22Rv1 (cell line): ENCODE measurements around the gene SPAG17.

Experiments used
- H3K27ac ChIP-seq: fragments of 450-650 bp; 2 replicates; pipeline ENCODE4 v1.5.1; 2017
- CTCF ChIP-seq: fragments of 450-650 bp; IDR thresholded peaks from 2 replicates; pipeline ENCODE4 v1.5.1; 2017; ENCODE audit warnings: mild to moderate bottlenecking
- ZFX ChIP-seq: fragments of 450-650 bp; IDR thresholded peaks from 2 replicates; pipeline ENCODE4 v1.6.1; 2017; ENCODE audit warnings: antibody characterized with exemption, borderline replicate concordance

SPAG17 gene

DNA sequence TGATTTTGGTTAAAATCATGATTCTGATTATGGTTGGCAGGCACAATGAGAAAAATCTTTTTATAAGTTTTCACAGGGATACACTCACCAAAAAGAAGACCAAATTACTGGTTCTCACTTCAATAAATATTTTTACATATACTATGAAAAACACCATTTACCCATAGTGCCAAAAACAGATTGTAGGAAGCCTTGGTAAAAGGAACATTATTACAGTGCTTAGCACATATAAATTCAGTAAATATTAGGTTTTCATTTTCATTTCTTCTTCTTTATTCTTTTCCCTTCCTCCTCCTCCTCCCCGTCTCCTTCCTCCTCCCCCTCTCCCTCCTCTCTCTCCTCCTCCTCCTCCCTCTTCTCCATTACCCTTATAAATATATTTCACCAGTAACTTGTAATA is 15.8 kb upstream of the SPAG17 start:
- TF ChIP-seq CTCF (no peak), ZFX (no peak)
- H3K27ac ChIP-seq = no peak overlapping the region

- H3K27ac ChIP-seq = no peak overlapping the region
- TF ChIP-seq ZFX (no peak), CTCF (no peak)
Observed at GRCh38 chr1:118190561-118190960, 5.5 kb upstream of the SPAG17 start.

DNA sequence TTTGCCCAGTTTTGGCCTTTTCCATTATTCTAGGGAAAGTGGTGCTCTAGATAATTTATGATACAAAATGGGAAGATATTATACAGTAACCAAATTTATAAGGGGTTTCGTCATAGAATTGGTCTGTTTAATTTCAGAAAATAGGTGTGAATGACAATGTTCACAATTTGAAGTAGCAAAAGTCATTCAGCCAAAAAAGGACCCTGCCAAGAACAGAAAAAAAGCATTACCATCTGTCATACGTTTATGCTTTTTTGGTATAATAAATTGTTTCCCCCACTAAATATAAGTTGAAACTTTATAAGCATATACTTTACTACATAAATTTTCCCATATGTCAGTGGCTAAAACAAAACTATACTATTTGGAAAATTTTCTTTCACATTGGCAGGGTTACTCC is 4.5 kb upstream of the SPAG17 start:
- H3K27ac ChIP-seq = no peak overlapping the region
- no peak for TF ChIP-seq CTCF
- no peak for TF ChIP-seq ZFX

DNA sequence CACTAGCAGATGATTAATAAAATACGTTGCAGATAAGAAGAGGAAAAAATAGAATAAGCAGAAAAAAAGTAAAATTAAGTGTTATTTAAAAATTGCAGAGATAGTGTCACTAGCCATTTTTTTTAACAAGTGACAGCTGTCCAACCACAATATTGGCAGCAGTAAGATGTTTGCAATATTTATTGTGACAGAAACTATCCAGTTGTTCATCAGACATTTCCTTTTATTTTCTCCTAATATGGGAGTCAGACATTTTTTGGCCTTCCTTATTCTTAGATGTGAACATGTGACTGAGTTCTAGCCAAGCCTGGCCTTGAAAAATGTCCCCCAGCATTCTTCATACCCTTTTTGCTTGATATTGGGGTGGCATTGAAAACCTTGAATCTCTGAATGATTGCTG is 3.4 kb upstream of the SPAG17 start:
- no peak overlapping the region for H3K27ac ChIP-seq
- TF ChIP-seq ZFX = no peak
- TF ChIP-seq CTCF = no peak

- no peak for TF ChIP-seq ZFX
- no peak for TF ChIP-seq CTCF
Observed at GRCh38 chr1:118186026-118186425, 998 bp upstream of the SPAG17 start.

GRCh38 chr1:118184739-118185083 is 317 bp downstream of the SPAG17 start:
- TF ChIP-seq CTCF (no peak), ZFX (no peak)

More at GRCh38 chr1:118186026-118186425, 998 bp upstream of the SPAG17 start:
- no peak overlapping the region; the same call in 1 of the 2 replicates for H3K27ac ChIP-seq

GRCh38 chr1:118183586-118183985 is 1.4 kb downstream of the SPAG17 start:
- H3K27ac ChIP-seq = no peak overlapping the region
- no peak for TF ChIP-seq CTCF
- TF ChIP-seq ZFX = no peak

More at GRCh38 chr1:118184739-118185083, 317 bp downstream of the SPAG17 start:
- H3K27ac ChIP-seq = peak overlapping the region; percentile 33
